ENCODE measurements around the gene ZNF552. TPM values are rescaled to one million over a fixed set of nuclear protein-coding genes. Genes with fewer than 3 reads are reported as not detected.

Gene ZNF552
- total RNA-seq (2022; extraction: Qiagen RNA extraction): 4.6 to 5.5 TPM (median 5.2 TPM) in 5 replicates

GRCh38 chr19:57814505-57815246, at the start of gene ZNF552:
Gene ZNF552, minus strand, starts transcription at chr19:57814913. Its CDS starts 170 bp downstream, at chr19:57814743.

GRCh38 chr19:57849666-57850473, 35.2 kb upstream of the ZNF552 start, which contains the start of gene ZNF587:
Gene ZNF587, plus strand, starts transcription at chr19:57849859. Its CDS starts 180 bp downstream, at chr19:57850039.

GRCh38 chr19:57830071-57830602, 15.4 kb upstream of the ZNF552 start, which contains the start of gene ZNF587B:
Gene ZNF587B, plus strand, starts transcription at chr19:57830299. Its CDS starts 230 bp downstream, at chr19:57830529.

DNA sequence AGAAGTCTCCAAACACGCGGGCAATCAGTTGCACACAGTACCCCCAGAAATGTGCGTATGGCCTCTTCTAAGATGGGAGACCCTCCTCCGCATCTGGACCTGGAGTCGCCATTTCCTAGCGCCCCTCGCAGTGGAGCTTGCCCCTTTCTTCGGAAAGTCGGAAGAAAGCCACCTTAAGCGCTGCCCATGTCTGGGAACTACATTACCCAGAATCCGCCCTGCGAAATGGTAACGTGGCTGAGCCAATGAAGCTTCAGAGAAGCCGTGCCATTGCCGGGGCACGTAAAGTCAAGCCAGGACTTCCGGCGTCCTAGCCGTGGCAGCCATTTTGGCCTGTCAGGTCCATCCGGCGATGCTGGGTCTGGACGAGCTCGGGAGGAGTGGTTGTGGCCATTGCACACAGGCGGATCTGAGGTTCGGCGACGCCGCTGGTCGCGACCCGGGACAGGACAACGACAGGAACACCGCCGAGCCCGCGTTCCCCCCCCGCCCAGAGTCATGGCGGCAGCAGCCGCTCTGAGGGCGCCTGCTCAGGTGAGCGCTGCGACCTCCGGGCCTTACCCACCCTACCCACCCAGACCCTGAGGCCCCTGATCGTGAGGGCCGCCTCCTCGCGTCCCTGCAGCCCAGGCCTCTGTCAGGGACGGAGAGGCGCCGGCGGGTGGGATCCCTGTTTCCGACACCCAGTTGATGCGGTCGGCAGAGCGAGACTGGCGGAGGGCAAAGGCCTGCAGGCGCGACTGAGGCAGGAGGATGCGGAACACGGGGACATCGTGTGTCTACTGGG, 45.2 kb downstream of the ZNF552 start, which contains the start of gene ZNF586:
Gene ZNF586, plus strand, starts transcription at position 332 of the 787 bp plus-strand sequence. Its CDS starts 167 bp downstream, at position 499.

Other genes with a start within 250 kb of the ZNF552 start
- gene ZNF416, start 236.0 kb downstream of the ZNF552 start, total RNA-seq (2022; extraction: Qiagen RNA extraction): 3.5 to 4.3 TPM (median 4.3 TPM) in 5 replicates
- gene ZIK1, start 230.8 kb downstream of the ZNF552 start, total RNA-seq (2022; extraction: Qiagen RNA extraction): not detected in 5 replicates
- gene ZNF530, start 215.0 kb downstream of the ZNF552 start, total RNA-seq (2022; extraction: Qiagen RNA extraction): 4.3 to 5.7 TPM (median 4.9 TPM) in 5 replicates
- gene ZNF134, start 200.7 kb downstream of the ZNF552 start, total RNA-seq (2022; extraction: Qiagen RNA extraction): 6.9 to 10.2 TPM (median 8.7 TPM) in 5 replicates
- 5.4 to 6.8 TPM (median 5.9 TPM) in 5 replicates for gene ZNF211, start 181.7 kb downstream of the ZNF552 start, total RNA-seq (2022; extraction: Qiagen RNA extraction)
- gene ZSCAN4, start 146.0 kb downstream of the ZNF552 start, total RNA-seq (2022; extraction: Qiagen RNA extraction): not detected in 5 replicates
- 4.6 to 5.8 TPM (median 5.1 TPM) in 5 replicates for gene ZNF551, start 132.9 kb downstream of the ZNF552 start, total RNA-seq (2022; extraction: Qiagen RNA extraction)
- not detected in 5 replicates for gene ZNF154, start 105.7 kb downstream of the ZNF552 start, total RNA-seq (2022; extraction: Qiagen RNA extraction)
- gene ZNF671, start 87.3 kb downstream of the ZNF552 start, total RNA-seq (2022; extraction: Qiagen RNA extraction): 0.89 to 1.0 TPM (median 0.92 TPM) in 5 replicates
- 4.6 to 6.6 TPM (median 5.4 TPM) in 5 replicates for gene ZNF776, start 68.1 kb downstream of the ZNF552 start, total RNA-seq (2022; extraction: Qiagen RNA extraction)
- 5.9 to 7.1 TPM (median 6.3 TPM) in 5 replicates for gene ZNF586, start 45.2 kb downstream of the ZNF552 start, total RNA-seq (2022; extraction: Qiagen RNA extraction)
- 6.8 to 8.7 TPM (median 7.9 TPM) in 5 replicates for gene ZNF587B, start 15.4 kb upstream of the ZNF552 start, total RNA-seq (2022; extraction: Qiagen RNA extraction)
- 6.1 to 7.8 TPM (median 6.4 TPM) in 5 replicates for gene ZNF587, start 34.9 kb upstream of the ZNF552 start, total RNA-seq (2022; extraction: Qiagen RNA extraction)
- 1.6 to 3.3 TPM (median 2.4 TPM) in 5 replicates for gene ZNF814, start 74.1 kb upstream of the ZNF552 start, total RNA-seq (2022; extraction: Qiagen RNA extraction)
- 3.6 to 5.2 TPM (median 4.0 TPM) in 5 replicates for gene ZNF417, start 101.7 kb upstream of the ZNF552 start, total RNA-seq (2022; extraction: Qiagen RNA extraction)
- 0.76 to 1.3 TPM (median 1.0 TPM) in 5 replicates for gene ZNF418, start 120.5 kb upstream of the ZNF552 start, total RNA-seq (2022; extraction: Qiagen RNA extraction)
- 0.97 to 1.3 TPM (median 1.1 TPM) in 5 replicates for gene ZNF256, start 132.8 kb upstream of the ZNF552 start, total RNA-seq (2022; extraction: Qiagen RNA extraction)
- 0.10 TPM in 1 of 5 replicates, not detected in the others for gene C19orf18, start 159.6 kb upstream of the ZNF552 start, total RNA-seq (2022; extraction: Qiagen RNA extraction)
- gene ZNF606, start 187.9 kb upstream of the ZNF552 start, total RNA-seq (2022; extraction: Qiagen RNA extraction): 1.9 to 3.3 TPM (median 2.4 TPM) in 5 replicates
- not detected in 5 replicates for gene ZSCAN1, start 219.1 kb upstream of the ZNF552 start, total RNA-seq (2022; extraction: Qiagen RNA extraction)
- not detected in 5 replicates for gene ZNF135, start 244.4 kb upstream of the ZNF552 start, total RNA-seq (2022; extraction: Qiagen RNA extraction)